Cardiac fibroblast (primary cell): ENCODE results near the gene LSP1.
A peak's percentile ranks its signal among the peaks of the same experiment; 100 is the strongest.

Source experiments
- DNase-seq, 2 donors: peaks; one replicate each; pipeline versions ENCODE4 v3.0.0 to v3.0.0-alpha.2; 2010; ENCODE audit warnings: low read depth in 2 of 2
- H3K4me3 ChIP-seq, 2 donors: replicated peaks in 1 of 2; 1 replicate in 1 of 2; 2 replicates in 1 of 2; pipeline ENCODE4 v1.5.1; 2011; ENCODE audit warnings: low read depth in 2 of 2, low read length in 2 of 2, mild to moderate bottlenecking in 2 of 2, moderate library complexity in 1 of 2
- CTCF ChIP-seq: IDR thresholded peaks from one replicate; pipeline ENCODE4 v1.5.1; 2011; ENCODE audit warnings: low read depth, mild to moderate bottlenecking, low read length, inconsistent platforms

LSP1 gene

GRCh38 chr11:1846453-1846932 is 6.4 kb upstream of the LSP1 start:
- no peak for TF ChIP-seq CTCF
- no peak overlapping the region for H3K4me3 ChIP-seq
- no peak for DNase-seq

GRCh38 chr11:1847006-1847735 is 5.7 kb upstream of the LSP1 start:
- no peak overlapping the region for H3K4me3 ChIP-seq
- no peak for DNase-seq
- no peak for TF ChIP-seq CTCF

- peak in 1 of 2 donors; percentile 44 for DNase-seq
- TF ChIP-seq CTCF, result no peak
- no peak overlapping the region for H3K4me3 ChIP-seq
Observed at GRCh38 chr11:1847926-1848639, 4.8 kb upstream of the LSP1 start.

- H3K4me3 ChIP-seq, result no peak overlapping the region
- DNase-seq, result no peak
- TF ChIP-seq CTCF, result no peak
Observed at GRCh38 chr11:1848640-1849430, 4.0 kb upstream of the LSP1 start.

- TF ChIP-seq CTCF, result no peak
- H3K4me3 ChIP-seq, result no peak overlapping the region
- DNase-seq, result no peak
Observed at GRCh38 chr11:1851468-1852180, 1.3 kb upstream of the LSP1 start.

GRCh38 chr11:1852271-1852876 is 510 bp upstream of the LSP1 start:
- TF ChIP-seq CTCF, result no peak
- H3K4me3 ChIP-seq, result no peak overlapping the region
- DNase-seq, result no peak
